Small intestine (tissue), 7 donors: ENCODE measurements around the gene SPIRE2. TPM values are rescaled to one million over a fixed set of nuclear protein-coding genes. Genes with fewer than 3 reads are reported as not detected.
"Not testable (repeated sequence)": the region's sequence is repeated elsewhere in the genome, so short reads cannot be mapped to it uniquely, and the experiment has no call there.

Experiments
- DNase-seq, 2 donors: peaks; one replicate each; pipeline versions ENCODE4 v3.0.0 to v3.0.0-alpha.2; 2013
- FAIRE-seq: peaks from 2 replicates; lab custom pipeline; 2012; peaks lifted over from hg19 to GRCh38; lab: Jason Lieb, UNC
- H3K27ac ChIP-seq, 3 donors: one replicate each; pipeline ENCODE4 v1.5.1; 2013; ENCODE audit warnings: low read length in 2 of 3, mild to moderate bottlenecking in 2 of 3, control low read depth in 1 of 3, inconsistent platforms in 1 of 3, low read depth in 1 of 3, moderate library complexity in 1 of 3
- H3K27me3 ChIP-seq, 3 donors: one replicate each; pipeline ENCODE4 v1.6.1; 2013; ENCODE audit warnings: low read length in 3 of 3, inconsistent platforms in 1 of 3; ENCODE audit not compliant: control insufficient read depth in 3 of 3, insufficient read depth in 3 of 3
- H3K36me3 ChIP-seq, 3 donors: one replicate each; pipeline ENCODE4 v1.6.1; 2013; ENCODE audit warnings: low read length in 3 of 3, inconsistent platforms in 1 of 3, low read depth in 1 of 3, mild to moderate bottlenecking in 1 of 3, moderate library complexity in 1 of 3; ENCODE audit not compliant: control insufficient read depth in 3 of 3, insufficient read depth in 2 of 3
- H3K4me1 ChIP-seq, 3 donors: one replicate each; pipeline ENCODE4 v1.6.1; 2013; ENCODE audit warnings: low read length in 2 of 3, inconsistent platforms in 1 of 3, low read depth in 1 of 3, mild to moderate bottlenecking in 1 of 3, moderate library complexity in 1 of 3; ENCODE audit not compliant: control insufficient read depth in 3 of 3, insufficient read depth in 2 of 3
- H3K4me3 ChIP-seq, 3 donors: one replicate each; pipeline ENCODE4 v1.5.1; 2013; ENCODE audit warnings: low read length in 3 of 3, control low read depth in 1 of 3, inconsistent platforms in 1 of 3, low read depth in 1 of 3, mild to moderate bottlenecking in 1 of 3, moderate library complexity in 1 of 3
- H3K9me3 ChIP-seq, 2 donors: one replicate each; pipeline ENCODE4 v1.6.1; 2013; ENCODE audit warnings: low read depth in 1 of 2, low read length in 1 of 2; ENCODE audit not compliant: control insufficient read depth in 2 of 2, insufficient read depth in 1 of 2
- WGBS, 3 donors: extraction: QIAGEN DNeasy Blood & Tissue Kit; methylation state at CpG; one replicate each; pipeline ENCODE4 v1.1.7; 2013; 5-methylcytosine and 5-hydroxymethylcytosine counted together
- polyA plus RNA-seq, 4 donors: library from polyadenylated mRNA; stranded (reverse) in 3 of 4; unstranded in 1 of 4; fragments of 200-250 nt in 3 of 4; fragments of 120-200 nt in 1 of 4; gene quantifications; one replicate each; pipeline versions ENCODE4 v1.2.1 to v1.2.3, GENCODE V29; 2013
- donor health status: healthy with polysubstance abuse.
- donor health status: control.
- donor health status: control.
- donor health status: Bipolar disorder and iron deficiency.
- donor health status: healthy.

The SPIRE2 gene
- polyA plus RNA-seq, 4 donors = 19.6 to 61.5 (median 44.9) TPM

GRCh38 chr16:89912143-89912542 is 83.9 kb downstream of the SPIRE2 start:
- no peaks in the 10 kb centered on the region for H3K4me1 ChIP-seq
- FAIRE-seq (no peak), DNase-seq (no peak)
- H3K36me3 ChIP-seq = peaks cover 2 to 60% (median 7%) of the 10 kb centered on the region in 3 donors
- no peaks in the 10 kb centered on the region for H3K27me3 ChIP-seq
- no peak overlapping the region for H3K4me3 ChIP-seq
- H3K27ac ChIP-seq = no peak overlapping the region
- H3K9me3 ChIP-seq = no peaks in the 10 kb centered on the region
- 86 to 88% (median 88%) methylated on average over 13 of the region's 13 CpGs for WGBS, 3 donors

- no peaks in the 10 kb centered on the region for H3K9me3 ChIP-seq
- H3K36me3 ChIP-seq = peaks cover 2 to 59% (median 6%) of the 10 kb centered on the region in 3 donors
- DNase-seq (no peak), FAIRE-seq (no peak)
- H3K4me3 ChIP-seq = no peak overlapping the region
- no peaks in the 10 kb centered on the region for H3K27me3 ChIP-seq
- peaks cover 0 to 2% (median 0%) of the 10 kb centered on the region in 3 donors for H3K4me1 ChIP-seq
- H3K27ac ChIP-seq = no peak overlapping the region
- WGBS, 3 donors = 68 to 77% (median 76%) methylated on average over 13 to 14 of the region's 14 CpGs
These were observed 84.4 kb downstream of the SPIRE2 start for GRCh38 chr16:89912627-89913026.

GRCh38 chr16:89913408-89914387 is 85.4 kb downstream of the SPIRE2 start:
- H3K4me1 ChIP-seq = peaks cover 0 to 13% (median 4%) of the 10 kb centered on the region in 3 donors
- FAIRE-seq (no peak), DNase-seq (no peak)
- no peak overlapping the region for H3K4me3 ChIP-seq
- H3K27me3 ChIP-seq = peaks cover 0 to 5% (median 0%) of the 10 kb centered on the region in 3 donors
- no peak overlapping the region for H3K27ac ChIP-seq
- H3K36me3 ChIP-seq = peaks cover 2 to 50% (median 6%) of the 10 kb centered on the region in 3 donors
- H3K9me3 ChIP-seq = no peaks in the 10 kb centered on the region
- WGBS, 3 donors = 80 to 85% (median 84%) methylated on average over 30 of the region's 30 CpGs

- not testable (repeated sequence) for FAIRE-seq, H3K9me3 ChIP-seq, DNase-seq, H3K27ac ChIP-seq, H3K4me3 ChIP-seq
- Histone ChIP-seq H3K27me3 (peaks cover 0 to 16% (median 0%) of the 10 kb centered on the region in 3 donors), H3K4me1 (peaks cover 0 to 16% (median 5%) of the 10 kb centered on the region in 3 donors), H3K36me3 (peaks cover 0 to 39% (median 5%) of the 10 kb centered on the region in 3 donors)
- 47 to 65% (median 54%) methylated on average over 11 of the region's 11 CpGs for whole genome bisulfite sequencing, 3 donors
These were observed 86.5 kb downstream of the SPIRE2 start for GRCh38 chr16:89914642-89915285.

GRCh38 chr16:89915303-89916232 is 87.3 kb downstream of the SPIRE2 start:
- 65 to 75% (median 72%) methylated on average over 38 to 40 of the region's 40 CpGs for WGBS, 3 donors

GRCh38 chr16:89917773-89918452 is 89.6 kb downstream of the SPIRE2 start:
- Histone ChIP-seq H3K36me3 (peaks cover 0 to 9% (median 0%) of the 10 kb centered on the region in 3 donors), H3K4me3 (peak overlapping the region in 2 of 3 donors; percentile 14 to 25), H3K27ac (peak overlapping the region in 1 of 3 donors; percentile 17), H3K9me3 (no peaks in the 10 kb centered on the region), H3K4me1 (peaks cover 0 to 29% (median 8%) of the 10 kb centered on the region in 3 donors), H3K27me3 (peaks cover 0 to 47% (median 0%) of the 10 kb centered on the region in 3 donors)
- 0 to 1% (median 1%) methylated on average over 36 to 39 of the region's 39 CpGs for WGBS, 3 donors
- DNase-seq (peak; percentile 68 to 85), FAIRE-seq (no peak)

More at GRCh38 chr16:89915303-89916232, 87.3 kb downstream of the SPIRE2 start:
- Histone ChIP-seq H3K27me3 (peaks cover 0 to 24% (median 0%) of the 10 kb centered on the region in 3 donors), H3K4me1 (peaks cover 0 to 16% (median 5%) of the 10 kb centered on the region in 3 donors), H3K4me3 (no peak overlapping the region), H3K27ac (no peak overlapping the region), H3K9me3 (no peaks in the 10 kb centered on the region), H3K36me3 (peaks cover 0 to 31% (median 3%) of the 10 kb centered on the region in 3 donors)
- FAIRE-seq (no peak), DNase-seq (no peak)
